ENCODE measurements around the gene FOXG1. TPM values are rescaled to one million over a fixed set of nuclear protein-coding genes. Genes with fewer than 3 reads are reported as not detected.

FOXG1 gene
- polyA plus RNA-seq, 1 donor (not counting 4 experiments of a cell fraction or from before 2014, with no cell fraction given) = not detected

GRCh38 chr14:28756884-28757570, 9.6 kb upstream of the FOXG1 start:
- no peak overlapping the region for H3K27ac ChIP-seq (ENCODE audit: control insufficient read depth, insufficient read depth, low read length)
- H3K9ac ChIP-seq (ENCODE audit: control insufficient read depth, extremely low read depth, insufficient read depth, low read length) = no peak overlapping the region
- FAIRE-seq (peak; percentile 20), DNase-seq (ENCODE audit: low read depth, low spot score) (no peak)
- no peaks in the 10 kb centered on the region for H3K36me3 ChIP-seq (ENCODE audit: control insufficient read depth in 2 of 2, extremely low read depth in 1 of 2, insufficient read depth in 2 of 2, low read length in 2 of 2)
- H3K9me1 ChIP-seq (ENCODE audit: control insufficient read depth, extremely low read depth, insufficient read depth, low read length) = no peaks in the 10 kb centered on the region
- H3K79me2 ChIP-seq (ENCODE audit: control insufficient read depth, insufficient read depth, low read length) = no peaks in the 10 kb centered on the region
- peaks cover 75% of the 10 kb centered on the region for H3K27me3 ChIP-seq (ENCODE audit: control insufficient read depth, extremely low read depth, insufficient read depth, low read length)
- H3K4me2 ChIP-seq (ENCODE audit: control insufficient read depth, extremely low read depth, insufficient read depth, low read depth, low read length) = peak overlapping the region; percentile 36
- dilution Hi-C loops (cut with MboI; ENCODE audit: extremely low pct_ligation_motif_present, low sequenced_read_pairs) = loop anchor here (25.0 kb wide), 1 partner anchor 780 kb away; no protein-coding TSS in a partner anchor
- no peaks in the 10 kb centered on the region for H3K9me3 ChIP-seq (ENCODE audit: control insufficient read depth, low read depth, low read length)
- TF ChIP-seq EZH2 (IDR thresholded peaks at IDR 0.05; ENCODE audit: low read length) = peak; percentile 93
- TF ChIP-seq CTCF (optimal IDR thresholded peaks at IDR 0.05 in 1 of 3, IDR thresholded peaks at IDR 0.05 in 1 of 3, conservative IDR thresholded peaks at IDR 0.05 in 1 of 3; ENCODE audit: extremely low read depth in 1 of 3, insufficient read depth in 2 of 3, low read length in 3 of 3) = peak; percentile 70 to 77 (median 75)
- no peak overlapping the region for H2AFZ ChIP-seq (ENCODE audit: control insufficient read depth, low read length)
- H3K4me1 ChIP-seq (ENCODE audit: control insufficient read depth, extremely low read depth, insufficient read depth, low read length) = peaks cover 7% of the 10 kb centered on the region
- peaks cover 5% of the 10 kb centered on the region for H4K20me1 ChIP-seq (ENCODE audit: control insufficient read depth, extremely low read depth, insufficient read depth, low read length)
- H3K4me3 ChIP-seq (ENCODE audit: control insufficient read depth in 2 of 3, extremely low read depth in 1 of 3, insufficient read depth in 2 of 3, low read depth in 1 of 3, low read length in 3 of 3) = no peak overlapping the region

- Histone ChIP-seq H3K9me1 (ENCODE audit: control insufficient read depth, extremely low read depth, insufficient read depth, low read length) (no peaks in the 10 kb centered on the region), H3K9me3 (ENCODE audit: control insufficient read depth, low read depth, low read length) (no peaks in the 10 kb centered on the region), H3K27ac (ENCODE audit: control insufficient read depth, insufficient read depth, low read length) (no peak overlapping the region), H3K4me2 (ENCODE audit: control insufficient read depth, extremely low read depth, insufficient read depth, low read depth, low read length) (no peak overlapping the region), H4K20me1 (ENCODE audit: control insufficient read depth, extremely low read depth, insufficient read depth, low read length) (peaks cover 5% of the 10 kb centered on the region), H3K9ac (ENCODE audit: control insufficient read depth, extremely low read depth, insufficient read depth, low read length) (no peak overlapping the region), H3K4me1 (ENCODE audit: control insufficient read depth, extremely low read depth, insufficient read depth, low read length) (peaks cover 7% of the 10 kb centered on the region), H3K79me2 (ENCODE audit: control insufficient read depth, insufficient read depth, low read length) (no peaks in the 10 kb centered on the region), H3K27me3 (ENCODE audit: control insufficient read depth, extremely low read depth, insufficient read depth, low read length) (peaks cover 83% of the 10 kb centered on the region), H3K36me3 (ENCODE audit: control insufficient read depth in 2 of 2, extremely low read depth in 1 of 2, insufficient read depth in 2 of 2, low read length in 2 of 2) (no peaks in the 10 kb centered on the region), H2AFZ (ENCODE audit: control insufficient read depth, low read length) (no peak overlapping the region), H3K4me3 (ENCODE audit: control insufficient read depth in 2 of 3, extremely low read depth in 1 of 3, insufficient read depth in 2 of 3, low read depth in 1 of 3, low read length in 3 of 3) (no peak overlapping the region)
- FAIRE-seq (no peak), DNase-seq (ENCODE audit: low read depth, low spot score) (no peak)
- dilution Hi-C loops (cut with MboI; ENCODE audit: extremely low pct_ligation_motif_present, low sequenced_read_pairs) = loop anchor here (25.0 kb wide), 1 partner anchor 780 kb away; no protein-coding TSS in a partner anchor
- TF ChIP-seq EZH2 (IDR thresholded peaks at IDR 0.05; ENCODE audit: low read length) (no peak), CTCF (optimal IDR thresholded peaks at IDR 0.05 in 1 of 3, IDR thresholded peaks at IDR 0.05 in 1 of 3, conservative IDR thresholded peaks at IDR 0.05 in 1 of 3; ENCODE audit: extremely low read depth in 1 of 3, insufficient read depth in 2 of 3, low read length in 3 of 3) (no peak)
These were observed 8.8 kb upstream of the FOXG1 start for GRCh38 chr14:28757786-28758185.
